Measurements from ENCODE around the gene CALML3. TPM values are rescaled to one million over a fixed set of nuclear protein-coding genes. Genes with fewer than 3 reads are reported as not detected.

CALML3 gene
- total RNA-seq, 1 donor from 2014 or later = not detected

DNA sequence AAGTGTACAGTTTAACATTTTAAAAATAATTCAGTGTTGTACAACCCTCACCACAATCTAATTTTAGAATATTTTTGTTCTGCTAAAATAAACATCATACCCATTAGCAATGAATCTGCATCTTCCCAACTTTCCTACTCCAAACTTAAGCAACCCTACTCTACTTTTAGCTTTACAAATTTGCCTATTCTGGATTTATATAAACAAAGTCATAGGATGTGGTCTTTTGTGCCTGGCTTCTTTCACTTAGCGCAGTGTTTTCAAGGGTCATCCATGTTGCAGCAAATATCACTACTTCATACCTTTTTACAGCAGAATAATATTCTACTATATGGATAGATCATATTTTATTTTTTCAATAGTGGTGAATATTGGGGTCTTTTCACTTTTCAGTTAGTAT lies 18.9 kb downstream of the CALML3 start:
- peaks cover 25% of the 10 kb centered on the region for H3K9me3 Mint-ChIP-seq
- no peak overlapping the region for H2AFZ ChIP-seq (replicated peaks)
- H3K4me1 ChIP-seq = peaks cover 7% of the 10 kb centered on the region
- H3K27me3 ChIP-seq = no peaks in the 10 kb centered on the region
- no peaks in the 10 kb centered on the region for H3K79me2 ChIP-seq (ENCODE audit: low read depth)
- H4K20me1 ChIP-seq (ENCODE audit: low read depth) = no peaks in the 10 kb centered on the region
- H3K9me3 ChIP-seq (ENCODE audit: low read depth) = peaks cover 12% of the 10 kb centered on the region
- no peaks in the 10 kb centered on the region for H3K4me1 Mint-ChIP-seq
- H3K4me2 ChIP-seq = no peak overlapping the region
- peaks cover 4% of the 10 kb centered on the region for H3K27me3 Mint-ChIP-seq (ENCODE audit: insufficient read depth, low read depth)
- H3K36me3 Mint-ChIP-seq = no peaks in the 10 kb centered on the region
- no peaks in the 10 kb centered on the region for H3F3A ChIP-seq (ENCODE audit: low read depth)
- H3K9ac ChIP-seq = no peak overlapping the region
- no peak for DNase-seq (ENCODE audit: low spot score)
- no peak overlapping the region for H3K4me3 ChIP-seq
- H3K4me3 Mint-ChIP-seq = no peak overlapping the region
- peaks cover 5% of the 10 kb centered on the region for H3K36me3 ChIP-seq
- TF ChIP-seq EZH2 (IDR thresholded peaks at IDR 0.05) = no peak
- no peak for TF ChIP-seq CTCF (IDR thresholded peaks at IDR 0.05)
- TF ChIP-seq EZH2phosphoT487 (IDR thresholded peaks at IDR 0.05) = no peak
- H3K27ac Mint-ChIP-seq = no peak overlapping the region
- H3K27ac ChIP-seq = no peak overlapping the region

DNA sequence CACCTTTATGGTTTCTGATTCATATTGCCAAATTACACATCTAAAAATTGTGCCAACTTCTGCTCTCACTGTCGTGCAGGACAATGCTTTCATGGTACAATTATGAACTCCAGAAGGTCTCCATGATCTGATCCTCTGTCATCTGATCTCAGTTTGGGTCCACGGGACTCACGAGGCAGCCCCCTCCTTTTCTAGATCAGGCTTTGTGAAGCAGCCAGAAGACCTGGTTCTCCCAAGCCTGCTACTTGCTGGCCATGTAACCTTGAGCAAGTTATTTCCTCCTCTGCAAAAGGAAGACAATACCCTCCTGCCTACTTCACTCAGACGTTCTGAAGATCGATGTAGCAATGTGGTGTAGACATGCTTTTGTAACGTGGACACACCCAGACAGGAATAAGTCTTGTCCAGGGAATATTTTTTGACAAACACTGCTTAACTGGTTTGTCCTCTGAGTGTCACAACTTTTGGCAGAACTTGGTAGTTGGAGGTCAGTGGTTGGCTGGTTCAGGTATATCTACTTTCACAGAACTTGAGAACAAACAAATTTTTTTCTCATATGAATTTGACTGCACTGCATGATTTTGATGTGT lies 19.6 kb downstream of the CALML3 start:
- no peaks in the 10 kb centered on the region for H3F3A ChIP-seq (ENCODE audit: low read depth)
- peaks cover 7% of the 10 kb centered on the region for H3K4me1 ChIP-seq
- no peak for DNase-seq (ENCODE audit: low spot score)
- no peaks in the 10 kb centered on the region for H4K20me1 ChIP-seq (ENCODE audit: low read depth)
- TF ChIP-seq EZH2phosphoT487 (IDR thresholded peaks at IDR 0.05) (no peak), EZH2 (IDR thresholded peaks at IDR 0.05) (no peak), CTCF (IDR thresholded peaks at IDR 0.05) (no peak)
- no peak overlapping the region for H3K27ac ChIP-seq
- peaks cover 5% of the 10 kb centered on the region for H3K36me3 ChIP-seq
- Mint-ChIP-seq H3K4me1 (no peaks in the 10 kb centered on the region), H3K27me3 (ENCODE audit: insufficient read depth, low read depth) (peaks cover 4% of the 10 kb centered on the region), H3K9me3 (peaks cover 22% of the 10 kb centered on the region), H3K36me3 (no peaks in the 10 kb centered on the region), H3K27ac (no peak overlapping the region), H3K4me3 (no peak overlapping the region)
- H3K79me2 ChIP-seq (ENCODE audit: low read depth) = no peaks in the 10 kb centered on the region
- no peak overlapping the region for H3K4me3 ChIP-seq
- no peak overlapping the region for H3K4me2 ChIP-seq
- no peak overlapping the region for H2AFZ ChIP-seq (replicated peaks)
- H3K27me3 ChIP-seq = no peaks in the 10 kb centered on the region
- H3K9ac ChIP-seq = no peak overlapping the region
- peaks cover 12% of the 10 kb centered on the region for H3K9me3 ChIP-seq (ENCODE audit: low read depth)

GRCh38 chr10:5545011-5545410 lies 20.2 kb downstream of the CALML3 start:
- H3K4me3 ChIP-seq = no peak overlapping the region
- H3K36me3 ChIP-seq = peaks cover 5% of the 10 kb centered on the region
- DNase-seq (ENCODE audit: low spot score) = no peak
- TF ChIP-seq EZH2phosphoT487 (IDR thresholded peaks at IDR 0.05) = no peak
- no peak for TF ChIP-seq CTCF (IDR thresholded peaks at IDR 0.05)
- no peak for TF ChIP-seq EZH2 (IDR thresholded peaks at IDR 0.05)
- no peaks in the 10 kb centered on the region for H3K27me3 ChIP-seq
- no peak overlapping the region for H3K27ac ChIP-seq
- no peaks in the 10 kb centered on the region for H3K36me3 Mint-ChIP-seq
- H3K27me3 Mint-ChIP-seq (ENCODE audit: insufficient read depth, low read depth) = peaks cover 4% of the 10 kb centered on the region
- H3K4me3 Mint-ChIP-seq = no peak overlapping the region
- peaks cover 18% of the 10 kb centered on the region for H3K9me3 Mint-ChIP-seq
- H3K4me1 ChIP-seq = peaks cover 7% of the 10 kb centered on the region
- no peaks in the 10 kb centered on the region for H4K20me1 ChIP-seq (ENCODE audit: low read depth)
- H3K4me2 ChIP-seq = no peak overlapping the region
- H2AFZ ChIP-seq (replicated peaks) = no peak overlapping the region
- no peaks in the 10 kb centered on the region for H3F3A ChIP-seq (ENCODE audit: low read depth)
- H3K79me2 ChIP-seq (ENCODE audit: low read depth) = no peaks in the 10 kb centered on the region
- peaks cover 12% of the 10 kb centered on the region for H3K9me3 ChIP-seq (ENCODE audit: low read depth)
- no peak overlapping the region for H3K27ac Mint-ChIP-seq
- no peaks in the 10 kb centered on the region for H3K4me1 Mint-ChIP-seq
- H3K9ac ChIP-seq = no peak overlapping the region
